ENCODE data around the gene SURF4. TPM values are rescaled to one million over a fixed set of nuclear protein-coding genes. Genes with fewer than 3 reads are reported as not detected.
"Not testable (repeated sequence)": the region's sequence is repeated elsewhere in the genome, so short reads cannot be mapped to it uniquely, and the experiment has no call there.

Gene SURF4
- total RNA-seq, 1 experiment from 2014 or later: 214 TPM

DNA sequence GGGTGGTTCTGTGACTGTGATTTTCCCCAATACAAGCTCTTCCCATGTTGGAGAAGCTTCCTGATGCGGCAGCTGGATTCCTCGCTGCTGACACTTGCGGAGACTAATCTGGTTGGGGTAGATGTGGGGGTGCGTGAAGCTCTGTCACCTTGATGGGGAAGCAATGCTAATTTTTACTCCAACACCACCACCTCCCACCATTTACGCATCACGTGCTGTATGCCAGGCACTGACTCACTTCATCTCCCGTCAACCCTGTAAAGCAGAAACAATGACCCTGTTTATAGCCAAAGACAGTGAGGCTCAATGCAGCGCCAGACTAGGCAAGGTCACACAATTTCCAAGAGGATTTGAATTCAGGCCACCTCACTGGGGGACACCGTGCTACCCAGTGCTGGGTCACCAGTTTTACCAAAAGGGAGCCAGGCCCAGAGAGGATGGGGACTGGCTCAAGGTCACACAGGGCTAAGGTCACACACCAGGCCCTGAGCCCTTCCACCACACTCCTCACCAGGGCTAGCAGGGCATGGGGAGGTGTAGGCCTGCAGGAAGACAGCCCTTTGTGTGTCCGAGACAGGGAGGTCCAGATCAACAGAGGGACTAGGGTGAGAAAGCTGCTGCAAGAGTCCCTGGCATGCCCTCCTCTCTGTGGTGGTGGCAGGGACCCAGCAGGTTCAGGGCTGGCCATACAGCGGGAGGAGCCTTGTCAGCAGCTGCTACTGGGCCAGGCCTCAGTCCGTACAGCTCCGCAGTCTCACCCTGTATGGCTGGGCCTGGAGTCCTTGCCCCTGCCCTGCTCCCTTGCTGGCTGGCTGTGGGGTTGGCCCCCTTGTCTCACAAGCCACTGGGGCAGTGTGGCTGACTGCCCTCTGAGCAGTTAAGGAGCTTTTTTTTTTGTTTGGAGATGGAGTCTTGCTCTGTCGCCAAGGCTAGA lies 3.6 kb upstream of the SURF4 start:
- CTCF ChIA-PET: interaction anchor here (0.6 kb wide), 1 partner anchor 20 kb away, joined by 6 read pairs; no protein-coding TSS in a partner anchor
- no TSS peak for BruUV-seq (replicated peaks)
- no peak overlapping the region for H3K4me3 ChIP-seq (ENCODE audit: low read depth, low read length, poor library complexity, severe bottlenecking)
- no peak for DNase-seq (ENCODE audit: low spot score)
- H3K9me3 ChIP-seq (ENCODE audit: low read depth, low read length, poor library complexity, severe bottlenecking): no peaks in the 10 kb centered on the region
- POLR2A ChIA-PET (ENCODE audit: low non-redundant PET): no interaction called here
- H3K27me3 ChIP-seq (replicated peaks; ENCODE audit: insufficient read depth, low read depth, low read length, poor library complexity): no peaks in the 10 kb centered on the region
- H3K36me3 ChIP-seq (ENCODE audit: insufficient read depth, low read length, poor library complexity, severe bottlenecking): no peaks in the 10 kb centered on the region
- no peak for TF ChIP-seq EZH2 (IDR thresholded peaks at IDR 0.05; ENCODE audit: borderline replicate concordance, low read depth, low read length, poor library complexity, severe bottlenecking)
- TF ChIP-seq, protein P1, sequence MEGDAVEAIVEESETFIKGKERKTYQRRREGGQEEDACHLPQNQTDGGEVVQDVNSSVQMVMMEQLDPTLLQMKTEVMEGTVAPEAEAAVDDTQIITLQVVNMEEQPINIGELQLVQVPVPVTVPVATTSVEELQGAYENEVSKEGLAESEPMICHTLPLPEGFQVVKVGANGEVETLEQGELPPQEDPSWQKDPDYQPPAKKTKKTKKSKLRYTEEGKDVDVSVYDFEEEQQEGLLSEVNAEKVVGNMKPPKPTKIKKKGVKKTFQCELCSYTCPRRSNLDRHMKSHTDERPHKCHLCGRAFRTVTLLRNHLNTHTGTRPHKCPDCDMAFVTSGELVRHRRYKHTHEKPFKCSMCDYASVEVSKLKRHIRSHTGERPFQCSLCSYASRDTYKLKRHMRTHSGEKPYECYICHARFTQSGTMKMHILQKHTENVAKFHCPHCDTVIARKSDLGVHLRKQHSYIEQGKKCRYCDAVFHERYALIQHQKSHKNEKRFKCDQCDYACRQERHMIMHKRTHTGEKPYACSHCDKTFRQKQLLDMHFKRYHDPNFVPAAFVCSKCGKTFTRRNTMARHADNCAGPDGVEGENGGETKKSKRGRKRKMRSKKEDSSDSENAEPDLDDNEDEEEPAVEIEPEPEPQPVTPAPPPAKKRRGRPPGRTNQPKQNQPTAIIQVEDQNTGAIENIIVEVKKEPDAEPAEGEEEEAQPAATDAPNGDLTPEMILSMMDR (conservative IDR thresholded peaks at IDR 0.05; ENCODE audit: low read depth, low read length): no peak
- intact Hi-C loops (cut with micrococcal nuclease; ENCODE audit: unreplicated experiment): no loop called here
- no peak overlapping the region for H3K27ac ChIP-seq (ENCODE audit: low read depth, low read length, poor library complexity, severe bottlenecking)
- peaks cover 21% of the 10 kb centered on the region for H3K4me1 ChIP-seq (ENCODE audit: insufficient read depth, low read length, poor library complexity, severe bottlenecking)

- CTCF ChIA-PET: no interaction called here
- Histone ChIP-seq H3K27ac (ENCODE audit: low read depth, low read length, poor library complexity, severe bottlenecking) (no peak overlapping the region), H3K4me1 (ENCODE audit: insufficient read depth, low read length, poor library complexity, severe bottlenecking) (peaks cover 21% of the 10 kb centered on the region), H3K27me3 (replicated peaks; ENCODE audit: insufficient read depth, low read depth, low read length, poor library complexity) (no peaks in the 10 kb centered on the region), H3K36me3 (ENCODE audit: insufficient read depth, low read length, poor library complexity, severe bottlenecking) (peaks cover 7% of the 10 kb centered on the region), H3K4me3 (ENCODE audit: low read depth, low read length, poor library complexity, severe bottlenecking) (no peak overlapping the region), H3K9me3 (ENCODE audit: low read depth, low read length, poor library complexity, severe bottlenecking) (no peaks in the 10 kb centered on the region)
- BruUV-seq (replicated peaks): no TSS peak
- intact Hi-C loops (cut with micrococcal nuclease; ENCODE audit: unreplicated experiment): no loop called here
- TF ChIP-seq, protein P1 (conservative IDR thresholded peaks at IDR 0.05; ENCODE audit: low read depth, low read length): no peak
- TF ChIP-seq EZH2 (IDR thresholded peaks at IDR 0.05; ENCODE audit: borderline replicate concordance, low read depth, low read length, poor library complexity, severe bottlenecking): no peak
- POLR2A ChIA-PET (ENCODE audit: low non-redundant PET): interaction anchor here (0.5 kb wide), 1 partner anchor 319 kb away, joined by 6 read pairs; no protein-coding TSS in a partner anchor
- no peak for DNase-seq (ENCODE audit: low spot score)
Measured at GRCh38 chr9:133378408-133378962, 2.6 kb upstream of the SURF4 start.

DNA sequence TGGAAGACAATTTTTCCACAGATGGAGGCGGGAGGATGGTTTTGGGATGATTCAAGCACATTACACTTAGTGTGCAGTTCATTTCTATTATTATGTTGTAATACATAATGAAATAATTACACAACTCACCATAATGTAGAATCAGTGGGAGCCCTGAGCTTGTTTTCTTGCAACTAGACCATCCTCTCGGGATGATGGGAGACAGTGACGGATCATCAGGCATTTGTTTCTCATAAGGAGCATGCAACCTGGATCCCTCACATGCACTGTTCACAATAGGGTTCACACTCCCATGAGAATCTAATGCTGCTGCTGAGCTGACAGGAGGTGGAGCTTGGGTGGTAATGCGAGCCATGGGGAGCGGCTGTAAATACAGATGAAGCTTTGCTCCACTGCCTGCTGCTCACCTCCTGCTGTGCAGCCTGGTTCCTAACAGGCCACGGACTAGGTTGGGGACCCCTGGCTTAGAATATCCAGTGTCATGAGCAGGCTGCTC lies 1.9 kb upstream of the SURF4 start:
- peak; percentile 84 for DNase-seq (ENCODE audit: low spot score)
- Histone ChIP-seq H3K36me3 (ENCODE audit: insufficient read depth, low read length, poor library complexity, severe bottlenecking) (peaks cover 14% of the 10 kb centered on the region), H3K9me3 (ENCODE audit: low read depth, low read length, poor library complexity, severe bottlenecking) (no peaks in the 10 kb centered on the region), H3K4me3 (ENCODE audit: low read depth, low read length, poor library complexity, severe bottlenecking) (no peak overlapping the region), H3K4me1 (ENCODE audit: insufficient read depth, low read length, poor library complexity, severe bottlenecking) (peaks cover 21% of the 10 kb centered on the region), H3K27me3 (replicated peaks; ENCODE audit: insufficient read depth, low read depth, low read length, poor library complexity) (no peaks in the 10 kb centered on the region), H3K27ac (ENCODE audit: low read depth, low read length, poor library complexity, severe bottlenecking) (no peak overlapping the region)
- CTCF ChIA-PET: no interaction called here
- POLR2A ChIA-PET (ENCODE audit: low non-redundant PET): interaction anchor here (0.5 kb wide), 1 partner anchor 320 kb away, joined by 6 read pairs; no protein-coding TSS in a partner anchor
- TF ChIP-seq, protein P1 (conservative IDR thresholded peaks at IDR 0.05; ENCODE audit: low read depth, low read length): no peak
- no TSS peak for BruUV-seq (replicated peaks)
- intact Hi-C loops (cut with micrococcal nuclease; ENCODE audit: unreplicated experiment): no loop called here

GRCh38 chr9:133377280-133377679 lies 1.4 kb upstream of the SURF4 start:
- intact Hi-C loops (cut with micrococcal nuclease; ENCODE audit: unreplicated experiment); POLR2A ChIA-PET (ENCODE audit: low non-redundant PET); DNase-seq (ENCODE audit: low spot score); CTCF ChIA-PET; H3K9me3 ChIP-seq (ENCODE audit: low read depth, low read length, poor library complexity, severe bottlenecking); H3K27me3 ChIP-seq (replicated peaks; ENCODE audit: insufficient read depth, low read depth, low read length, poor library complexity); H3K27ac ChIP-seq (ENCODE audit: low read depth, low read length, poor library complexity, severe bottlenecking); BruUV-seq (replicated peaks): not testable (repeated sequence)
- peaks cover 19% of the 10 kb centered on the region for H3K36me3 ChIP-seq (ENCODE audit: insufficient read depth, low read length, poor library complexity, severe bottlenecking)
- peak overlapping the region; percentile 97 for H3K4me3 ChIP-seq (ENCODE audit: low read depth, low read length, poor library complexity, severe bottlenecking)
- H3K4me1 ChIP-seq (ENCODE audit: insufficient read depth, low read length, poor library complexity, severe bottlenecking): peaks cover 21% of the 10 kb centered on the region

All from A673 (cell line).